HCT116 (cell line): Measurements from ENCODE around the gene AP1AR. TPM values are rescaled to one million over a fixed set of nuclear protein-coding genes. Genes with fewer than 3 reads are reported as not detected.

Source experiments
- ATAC-seq: fragments of 200-7000 bp; cut with Tn5 transposase; 2 replicates; pipeline ENCODE4 v1.9.1; 2020; ENCODE audit warnings: mild to moderate bottlenecking, moderate library complexity
- BruUV-seq: library from RNA; stranded (reverse); fragments of 400-500 nt; replicated peaks from 2 replicates; lab custom pipeline; 2021; lab: Mats Ljungman, UMichigan
- CTCF ChIA-PET: fragments of 300-600 bp; sonication (Branson Sonifier 250); formaldehyde crosslinking; loops from one replicate; lab custom pipeline; 2021; ENCODE audit warnings: antibody characterized with exemption; lab: Charles Lee
- POLR2A ChIA-PET: fragments of 300-600, 350-600 bp; sonication (Branson Sonifier 250); formaldehyde crosslinking; loops from one replicate; lab custom pipeline; 2021; ENCODE audit warnings: antibody characterized with exemption; lab: Charles Lee
- RAD21 ChIA-PET, 2 experiments: fragments of 300-600 bp; sonication (Branson Sonifier 250); formaldehyde crosslinking; loops; one replicate each; lab custom pipeline; 2023; ENCODE audit warnings: low total read pairs in 2 of 2; ENCODE audit not compliant: uncharacterized antibody in 2 of 2, unreplicated experiment in 2 of 2, low non-redundant PET in 1 of 2; lab: Charles Lee
- DNase-seq: peaks from one replicate; pipeline ENCODE4 v3.0.0-alpha.2; 2010; ENCODE audit warnings: low read depth, low spot score
- H2AFZ ChIP-seq: fragments of 200-600 bp; shearing (Covaris generic), sonication (generic); 2 replicates; pipeline ENCODE4 v1.6.1; 2017; ENCODE audit warnings: low read depth, mixed run types, mixed read lengths, antibody characterized with exemption, low read length; ENCODE audit not compliant: poor library complexity, severe bottlenecking
- H3K27ac ChIP-seq: 2 replicates; pipeline ENCODE4 v1.5.1; 2012; ENCODE audit warnings: low read depth, low read length
- H3K27me3 ChIP-seq: fragments of 200-600 bp; sonication (generic); 2 replicates; pipeline ENCODE4 v1.6.1; 2016; ENCODE audit warnings: mixed run types, low read length, mixed read lengths; ENCODE audit not compliant: insufficient read depth
- H3K36me3 ChIP-seq, 2 experiments: fragments of 200-500 bp in 1 of 2; fragments of 200-600 bp in 1 of 2; sonication (Bioruptor generic) in 1 of 2; sonication (generic) in 1 of 2; 2 replicates each; pipeline versions ENCODE4 v1.5.1 to v1.6.1; 2014 to 2016; ENCODE audit warnings: low read length in 2 of 2, inconsistent platforms in 1 of 2, mixed read lengths in 1 of 2, mixed run types in 1 of 2; ENCODE audit not compliant: insufficient read depth in 2 of 2, control insufficient read depth in 1 of 2
- H3K4me1 ChIP-seq, 2 experiments: fragments of 200-600 bp in 1 of 2; sonication (generic) in 1 of 2; 2 replicates each; pipeline versions ENCODE4 v1.5.1 to v1.6.1; 2012 to 2017; ENCODE audit warnings: low read length in 2 of 2, inconsistent platforms in 1 of 2, mild to moderate bottlenecking in 1 of 2, mixed read lengths in 1 of 2, mixed run types in 1 of 2, moderate library complexity in 1 of 2; ENCODE audit not compliant: insufficient read depth in 2 of 2, control insufficient read depth in 1 of 2
- H3K4me2 ChIP-seq: fragments of 200-600 bp; sonication (generic); 2 replicates; pipeline ENCODE4 v1.6.1; 2017; ENCODE audit warnings: mixed run types, low read length, mixed read lengths
- H3K4me3 ChIP-seq, 2 experiments: fragments of 200-600 bp in 1 of 2; sonication (generic) in 1 of 2; replicated peaks in 1 of 2; 2 replicates each; pipeline ENCODE4 v1.5.1; 2011 to 2016; ENCODE audit warnings: low read length in 2 of 2, control low read depth in 1 of 2, low read depth in 1 of 2, mild to moderate bottlenecking in 1 of 2, mixed read lengths in 1 of 2, mixed run types in 1 of 2
- H3K79me2 ChIP-seq: fragments of 200-600 bp; sonication (generic); 2 replicates; pipeline ENCODE4 v1.6.1; 2017; ENCODE audit warnings: mild to moderate bottlenecking, mixed run types, low read length, moderate library complexity, mixed read lengths; ENCODE audit not compliant: insufficient read depth
- H3K9ac ChIP-seq: fragments of 200-600 bp; sonication (generic); 2 replicates; pipeline ENCODE4 v1.6.1; 2016; ENCODE audit warnings: low read length, mixed read lengths
- H3K9me2 ChIP-seq: fragments of 200-600 bp; sonication (generic), shearing (Covaris generic); 2 replicates; pipeline ENCODE4 v1.6.1; 2017; ENCODE audit warnings: mixed run types, mild to moderate bottlenecking, moderate library complexity; ENCODE audit not compliant: insufficient read depth
- H3K9me3 ChIP-seq, 2 experiments: fragments of 200-500 bp in 1 of 2; fragments of 200-600 bp in 1 of 2; sonication (Bioruptor generic) in 1 of 2; sonication (generic) in 1 of 2; 2 replicates each; pipeline ENCODE4 v1.6.1; 2014 to 2017; ENCODE audit warnings: low read length in 2 of 2, mixed read lengths in 2 of 2, inconsistent platforms in 1 of 2, low read depth in 1 of 2, mild to moderate bottlenecking in 1 of 2, mixed run types in 1 of 2, moderate library complexity in 1 of 2; ENCODE audit not compliant: control insufficient read depth in 1 of 2, insufficient read depth in 1 of 2
- H4K20me1 ChIP-seq: fragments of 200-600 bp; sonication (generic), shearing (Covaris generic); 2 replicates; pipeline ENCODE4 v1.6.1; 2017; ENCODE audit warnings: mixed run types, mild to moderate bottlenecking, moderate library complexity; ENCODE audit not compliant: insufficient read depth
- CBX3 ChIP-seq: IDR thresholded peaks from 2 replicates; pipeline ENCODE4 v1.6.1; 2012; ENCODE audit warnings: low read depth
- CEBPB ChIP-seq: IDR thresholded peaks from 2 replicates; pipeline ENCODE4 v1.6.1; 2012; ENCODE audit warnings: low read depth
- ELF1 ChIP-seq: IDR thresholded peaks from 2 replicates; pipeline ENCODE4 v1.6.1; 2012; ENCODE audit warnings: low read depth, borderline replicate concordance
- EZH2 ChIP-seq: fragments of 200-600 bp; sonication (generic); IDR thresholded peaks from 2 replicates; pipeline ENCODE4 v1.6.1; 2017; ENCODE audit warnings: antibody characterized with exemption, mixed run types
- EZH2phosphoT487 ChIP-seq: fragments of 200-600 bp; IDR thresholded peaks from 2 replicates; pipeline ENCODE4 v1.6.1; 2018; ENCODE audit warnings: antibody characterized with exemption, borderline replicate concordance
- FOSL1 ChIP-seq: IDR thresholded peaks from 2 replicates; pipeline ENCODE4 v1.6.1; 2012; ENCODE audit warnings: low read depth
- RAD21 ChIP-seq: IDR thresholded peaks from 2 replicates; pipeline ENCODE4 v1.6.1; 2012; ENCODE audit warnings: low read depth, mild to moderate bottlenecking
- SIN3A ChIP-seq: IDR thresholded peaks from 2 replicates; pipeline ENCODE4 v1.6.1; 2012; ENCODE audit warnings: low read depth
- TCF7L2 ChIP-seq: IDR thresholded peaks from 2 replicates; pipeline ENCODE4 v1.7.0; 2011; ENCODE audit warnings: borderline replicate concordance, inconsistent platforms; ENCODE audit not compliant: insufficient read depth, insufficient read length; ENCODE audit errors: extremely low read depth
- YY1 ChIP-seq: IDR thresholded peaks from 2 replicates; pipeline ENCODE4 v1.6.1; 2011; ENCODE audit warnings: low read length, low read depth, moderate library complexity, mild to moderate bottlenecking; ENCODE audit not compliant: insufficient replicate concordance; ENCODE audit errors: extremely low read depth
- ZBTB33 ChIP-seq: IDR thresholded peaks from 2 replicates; pipeline ENCODE4 v1.6.1; 2011; ENCODE audit warnings: mild to moderate bottlenecking, low read length, moderate library complexity; ENCODE audit not compliant: insufficient replicate concordance; ENCODE audit errors: extremely low read depth
- ZFX ChIP-seq: fragments of 450-650 bp; IDR thresholded peaks from 2 replicates; pipeline ENCODE4 v1.6.1; 2017
- intact Hi-C: fragments of 100-400 bp; cut with micrococcal nuclease; formaldehyde crosslinking; loops from 2 replicates; pipeline ENCODE4 v1.10.0; 2022
- total RNA-seq: library from RNA; stranded (reverse); gene quantifications from one replicate; pipeline ENCODE4 v1.2.1, GENCODE V29; 2021; ENCODE audit not compliant: unreplicated experiment
- TF ChIP-seq, protein P1 (sequence below), 3 experiments: fragments of 200-600 bp in 1 of 3; sonication (generic) in 1 of 3; IDR thresholded peaks in 2 of 3; conservative IDR thresholded peaks in 1 of 3; 2 replicates each; pipeline ENCODE4 v1.5.1; 2012 to 2017; ENCODE audit warnings: low read depth in 2 of 3, low read length in 2 of 3, antibody characterized with exemption in 1 of 3, borderline replicate concordance in 1 of 3, control low read depth in 1 of 3, mild to moderate bottlenecking in 1 of 3, mixed read lengths in 1 of 3, mixed run types in 1 of 3, moderate library complexity in 1 of 3; ENCODE audit not compliant: insufficient read depth in 1 of 3
- TF ChIP-seq, protein P2 (sequence below): IDR thresholded peaks from 2 replicates; pipeline ENCODE4 v1.6.1; 2012

Gene AP1AR
- total RNA-seq, 1 experiment from 2014 or later, result 56.7 TPM

DNA sequence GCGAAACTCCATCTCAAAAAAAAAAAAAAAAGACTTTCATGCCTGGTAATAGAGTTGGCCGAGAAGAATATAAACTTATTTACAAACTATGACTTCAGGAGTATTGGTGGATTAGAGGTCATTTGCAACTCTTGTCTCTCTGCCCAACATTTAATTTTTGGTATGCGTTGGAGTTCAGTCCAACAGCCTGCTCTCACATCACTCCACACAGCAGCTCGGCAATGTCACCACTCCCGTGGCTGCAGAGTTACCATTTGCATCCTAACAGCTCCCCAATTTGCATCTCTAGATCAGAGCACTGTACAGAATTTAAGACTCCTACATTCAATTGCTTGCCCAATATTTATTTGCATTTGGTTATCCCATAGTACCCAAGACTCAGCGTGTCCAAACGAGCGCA is 40.9 kb upstream of the AP1AR start:
- intact Hi-C loops, result no loop called here

More for the DNA sequence above, 40.9 kb upstream of the AP1AR start:
- H3K79me2 ChIP-seq, result no peaks in the 10 kb centered on the region
- no peaks in the 10 kb centered on the region for H3K9me3 ChIP-seq
- ChIA-PET POLR2A (no interaction called here), CTCF (interaction anchor here (1.2 to 1.4 kb wide), 2 partner anchors 11 to 91 kb away, joined by 3 to 6 read pairs; no protein-coding TSS in a partner anchor), RAD21 (no interaction called here)
- TF ChIP-seq FOSL1 (no peak), EZH2 (no peak), CBX3 (no peak), YY1 (no peak), SIN3A (no peak), RAD21 (no peak), ELF1 (no peak), CEBPB (no peak), EZH2phosphoT487 (no peak), ZFX (no peak), TCF7L2 (no peak), ZBTB33 (no peak)
- TF ChIP-seq, protein P1, sequence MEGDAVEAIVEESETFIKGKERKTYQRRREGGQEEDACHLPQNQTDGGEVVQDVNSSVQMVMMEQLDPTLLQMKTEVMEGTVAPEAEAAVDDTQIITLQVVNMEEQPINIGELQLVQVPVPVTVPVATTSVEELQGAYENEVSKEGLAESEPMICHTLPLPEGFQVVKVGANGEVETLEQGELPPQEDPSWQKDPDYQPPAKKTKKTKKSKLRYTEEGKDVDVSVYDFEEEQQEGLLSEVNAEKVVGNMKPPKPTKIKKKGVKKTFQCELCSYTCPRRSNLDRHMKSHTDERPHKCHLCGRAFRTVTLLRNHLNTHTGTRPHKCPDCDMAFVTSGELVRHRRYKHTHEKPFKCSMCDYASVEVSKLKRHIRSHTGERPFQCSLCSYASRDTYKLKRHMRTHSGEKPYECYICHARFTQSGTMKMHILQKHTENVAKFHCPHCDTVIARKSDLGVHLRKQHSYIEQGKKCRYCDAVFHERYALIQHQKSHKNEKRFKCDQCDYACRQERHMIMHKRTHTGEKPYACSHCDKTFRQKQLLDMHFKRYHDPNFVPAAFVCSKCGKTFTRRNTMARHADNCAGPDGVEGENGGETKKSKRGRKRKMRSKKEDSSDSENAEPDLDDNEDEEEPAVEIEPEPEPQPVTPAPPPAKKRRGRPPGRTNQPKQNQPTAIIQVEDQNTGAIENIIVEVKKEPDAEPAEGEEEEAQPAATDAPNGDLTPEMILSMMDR (IDR thresholded peaks at IDR 0.05 in 2 of 3, conservative IDR thresholded peaks at IDR 0.05 in 1 of 3; ENCODE audit: borderline replicate concordance in 1 of 3, insufficient read depth in 1 of 3, low read depth in 2 of 3, low read length in 2 of 3), result no peak
- TF ChIP-seq, protein P2, sequence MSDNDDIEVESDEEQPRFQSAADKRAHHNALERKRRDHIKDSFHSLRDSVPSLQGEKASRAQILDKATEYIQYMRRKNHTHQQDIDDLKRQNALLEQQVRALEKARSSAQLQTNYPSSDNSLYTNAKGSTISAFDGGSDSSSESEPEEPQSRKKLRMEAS, result no peak
- no peaks in the 10 kb centered on the region for H3K27me3 ChIP-seq
- H2AFZ ChIP-seq, result no peak overlapping the region
- no peak overlapping the region for H3K4me2 ChIP-seq
- ATAC-seq (no peak), DNase-seq (no peak)
- H3K27ac ChIP-seq, result no peak overlapping the region
- no peaks in the 10 kb centered on the region for H4K20me1 ChIP-seq
- no peaks in the 10 kb centered on the region for H3K4me1 ChIP-seq
- H3K36me3 ChIP-seq, result no peaks in the 10 kb centered on the region
- no TSS peak for BruUV-seq
- no peak overlapping the region for H3K9ac ChIP-seq
- H3K9me2 ChIP-seq, result no peaks in the 10 kb centered on the region
- no peak overlapping the region for H3K4me3 ChIP-seq
